HepG2 (cell line): ENCODE results near the gene ANAPC1. TPM values are rescaled to one million over a fixed set of nuclear protein-coding genes. Genes with fewer than 3 reads are reported as not detected.

Source experiments
- ARNT2 ChIP-seq: sonication (generic); formaldehyde crosslinking; IDR thresholded peaks from 2 replicates; pipeline ENCODE4 v1.8.0; 2022; ENCODE audit warnings: mild to moderate bottlenecking, low read depth, missing genetic modification reagents, moderate library complexity
- HHEX ChIP-seq: IDR thresholded peaks from 2 replicates; pipeline ENCODE4 v1.6.1; 2016; ENCODE audit warnings: control low read depth
- MED13 ChIP-seq: sonication (generic); formaldehyde crosslinking; IDR thresholded peaks from 2 replicates; pipeline ENCODE4 v1.5.0; 2020; ENCODE audit warnings: missing genetic modification reagents
- NFE2L2 ChIP-seq: fragments of 150-350 bp; IDR thresholded peaks from 2 replicates; pipeline ENCODE4 v1.6.1; 2014; ENCODE audit warnings: low read length
- NR2F2 ChIP-seq: IDR thresholded peaks from 2 replicates; pipeline ENCODE4 v1.6.1; 2012; ENCODE audit warnings: low read depth, inconsistent platforms, borderline replicate concordance
- SOX6 ChIP-seq, 2 experiments: fragments of 450-650 bp in 1 of 2; sonication (generic) in 1 of 2; formaldehyde crosslinking in 1 of 2; IDR thresholded peaks; 2 replicates each; pipeline versions ENCODE4 v1.4.0 to v1.6.1; 2017 to 2020; ENCODE audit warnings: antibody characterized with exemption in 1 of 2, mild to moderate bottlenecking in 1 of 2, missing genetic modification reagents in 1 of 2
- U2AF2 ChIP-seq: fragments of 200-400 bp; formaldehyde crosslinking; IDR thresholded peaks from 2 replicates; pipeline ENCODE4 v1.6.1; 2017; ENCODE audit warnings: low read depth, mild to moderate bottlenecking, low read length
- ZFX ChIP-seq: sonication (generic); formaldehyde crosslinking; IDR thresholded peaks from 2 replicates; pipeline ENCODE4 v1.4.0; 2020; ENCODE audit warnings: mild to moderate bottlenecking, low read depth, missing genetic modification reagents, moderate library complexity
- ZNF225 ChIP-seq: sonication (generic); formaldehyde crosslinking; IDR thresholded peaks from 2 replicates; pipeline ENCODE4 v1.4.0; 2020; ENCODE audit warnings: mild to moderate bottlenecking, missing genetic modification reagents
- ZNF33B ChIP-seq: sonication (generic); formaldehyde crosslinking; IDR thresholded peaks from 2 replicates; pipeline ENCODE4 v1.5.1; 2020; ENCODE audit warnings: mild to moderate bottlenecking, missing genetic modification reagents
- ZNF501 ChIP-seq: sonication (generic); formaldehyde crosslinking; IDR thresholded peaks from 2 replicates; pipeline ENCODE4 v1.5.1; 2020; ENCODE audit warnings: mild to moderate bottlenecking, moderate library complexity, missing genetic modification reagents
- ZNF841 ChIP-seq: sonication (generic); formaldehyde crosslinking; IDR thresholded peaks from 2 replicates; pipeline ENCODE4 v1.8.1; 2023; ENCODE audit warnings: missing genetic modification reagents, borderline replicate concordance
- ZSCAN31 ChIP-seq: sonication (generic); formaldehyde crosslinking; IDR thresholded peaks from 2 replicates; pipeline ENCODE4 v1.5.0; 2020; ENCODE audit warnings: low read depth, mild to moderate bottlenecking, missing genetic modification reagents
- polyA plus RNA-seq, 8 experiments: library from polyadenylated mRNA; depleted of rRNA in 3 of 8; stranded (reverse) in 7 of 8; unstranded in 1 of 8; fragments of >200 nt; fragmentation: Illumina TruSeq in 4 of 8; extraction: Trizol in 4 of 8; gene quantifications; 2 replicates each; pipeline versions ENCODE4 v1.2.1 to v1.2.3, GENCODE V29; 2011 to 2016; ENCODE audit warnings: low read depth in 4 of 8, missing spikeins in 1 of 8, mixed read lengths in 1 of 8; ENCODE audit not compliant: insufficient read depth in 1 of 8
- total RNA-seq, 5 experiments: library from RNA; depleted of rRNA; stranded (reverse); fragments of >200 nt; fragmentation: Illumina TruSeq; extraction: Trizol; gene quantifications; 2 replicates each; pipeline ENCODE4 v1.2.3, GENCODE V29; 2016; ENCODE audit warnings: low read depth in 1 of 5
- TF ChIP-seq, protein P1 (sequence below): sonication (generic); formaldehyde crosslinking; IDR thresholded peaks from 2 replicates; pipeline ENCODE4 v1.5.0; 2020; ENCODE audit warnings: mild to moderate bottlenecking, missing genetic modification reagents, borderline replicate concordance
- TF ChIP-seq, protein P2 (sequence below): sonication (generic); formaldehyde crosslinking; IDR thresholded peaks from 2 replicates; pipeline ENCODE4 v1.4.0; 2020; ENCODE audit warnings: missing genetic modification reagents
- TF ChIP-seq, protein P3 (sequence below): sonication (generic); formaldehyde crosslinking; IDR thresholded peaks from 2 replicates; pipeline ENCODE4 v1.4.0; 2020; ENCODE audit warnings: mild to moderate bottlenecking, missing genetic modification reagents
- TF ChIP-seq, protein P4 (sequence below): sonication (generic); formaldehyde crosslinking; IDR thresholded peaks from 2 replicates; pipeline ENCODE4 v1.4.0; 2020; ENCODE audit warnings: missing genetic modification reagents

ANAPC1 gene
- total and polyA plus RNA-seq, 2 of the 13 experiments (the other 11 are each of a cell fraction or from before 2014, with no cell fraction given): 50.0 to 89.7 TPM

DNA sequence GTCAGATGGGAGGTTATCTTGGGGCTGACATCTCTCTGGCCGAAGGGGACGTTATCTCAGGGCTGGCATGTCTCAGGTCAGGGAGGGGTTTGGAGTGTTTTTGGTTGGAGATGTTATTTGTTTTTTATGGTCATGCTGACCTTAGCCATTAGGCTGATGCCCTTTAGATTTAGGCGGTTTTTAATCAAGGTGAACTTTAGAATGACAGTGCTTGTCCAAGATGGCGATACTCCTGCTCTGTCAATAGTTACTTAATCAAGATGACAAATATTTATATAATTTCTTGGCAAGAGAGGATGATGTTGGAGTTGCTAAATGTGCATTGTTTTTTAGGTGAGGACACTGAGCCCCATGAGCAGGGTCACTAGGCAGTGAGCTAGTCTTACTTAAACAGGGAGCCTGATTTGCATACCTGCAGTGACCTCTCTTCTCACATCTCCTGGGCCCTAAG is 48.9 kb upstream of the ANAPC1 start (continued):
- TF ChIP-seq, protein P1, sequence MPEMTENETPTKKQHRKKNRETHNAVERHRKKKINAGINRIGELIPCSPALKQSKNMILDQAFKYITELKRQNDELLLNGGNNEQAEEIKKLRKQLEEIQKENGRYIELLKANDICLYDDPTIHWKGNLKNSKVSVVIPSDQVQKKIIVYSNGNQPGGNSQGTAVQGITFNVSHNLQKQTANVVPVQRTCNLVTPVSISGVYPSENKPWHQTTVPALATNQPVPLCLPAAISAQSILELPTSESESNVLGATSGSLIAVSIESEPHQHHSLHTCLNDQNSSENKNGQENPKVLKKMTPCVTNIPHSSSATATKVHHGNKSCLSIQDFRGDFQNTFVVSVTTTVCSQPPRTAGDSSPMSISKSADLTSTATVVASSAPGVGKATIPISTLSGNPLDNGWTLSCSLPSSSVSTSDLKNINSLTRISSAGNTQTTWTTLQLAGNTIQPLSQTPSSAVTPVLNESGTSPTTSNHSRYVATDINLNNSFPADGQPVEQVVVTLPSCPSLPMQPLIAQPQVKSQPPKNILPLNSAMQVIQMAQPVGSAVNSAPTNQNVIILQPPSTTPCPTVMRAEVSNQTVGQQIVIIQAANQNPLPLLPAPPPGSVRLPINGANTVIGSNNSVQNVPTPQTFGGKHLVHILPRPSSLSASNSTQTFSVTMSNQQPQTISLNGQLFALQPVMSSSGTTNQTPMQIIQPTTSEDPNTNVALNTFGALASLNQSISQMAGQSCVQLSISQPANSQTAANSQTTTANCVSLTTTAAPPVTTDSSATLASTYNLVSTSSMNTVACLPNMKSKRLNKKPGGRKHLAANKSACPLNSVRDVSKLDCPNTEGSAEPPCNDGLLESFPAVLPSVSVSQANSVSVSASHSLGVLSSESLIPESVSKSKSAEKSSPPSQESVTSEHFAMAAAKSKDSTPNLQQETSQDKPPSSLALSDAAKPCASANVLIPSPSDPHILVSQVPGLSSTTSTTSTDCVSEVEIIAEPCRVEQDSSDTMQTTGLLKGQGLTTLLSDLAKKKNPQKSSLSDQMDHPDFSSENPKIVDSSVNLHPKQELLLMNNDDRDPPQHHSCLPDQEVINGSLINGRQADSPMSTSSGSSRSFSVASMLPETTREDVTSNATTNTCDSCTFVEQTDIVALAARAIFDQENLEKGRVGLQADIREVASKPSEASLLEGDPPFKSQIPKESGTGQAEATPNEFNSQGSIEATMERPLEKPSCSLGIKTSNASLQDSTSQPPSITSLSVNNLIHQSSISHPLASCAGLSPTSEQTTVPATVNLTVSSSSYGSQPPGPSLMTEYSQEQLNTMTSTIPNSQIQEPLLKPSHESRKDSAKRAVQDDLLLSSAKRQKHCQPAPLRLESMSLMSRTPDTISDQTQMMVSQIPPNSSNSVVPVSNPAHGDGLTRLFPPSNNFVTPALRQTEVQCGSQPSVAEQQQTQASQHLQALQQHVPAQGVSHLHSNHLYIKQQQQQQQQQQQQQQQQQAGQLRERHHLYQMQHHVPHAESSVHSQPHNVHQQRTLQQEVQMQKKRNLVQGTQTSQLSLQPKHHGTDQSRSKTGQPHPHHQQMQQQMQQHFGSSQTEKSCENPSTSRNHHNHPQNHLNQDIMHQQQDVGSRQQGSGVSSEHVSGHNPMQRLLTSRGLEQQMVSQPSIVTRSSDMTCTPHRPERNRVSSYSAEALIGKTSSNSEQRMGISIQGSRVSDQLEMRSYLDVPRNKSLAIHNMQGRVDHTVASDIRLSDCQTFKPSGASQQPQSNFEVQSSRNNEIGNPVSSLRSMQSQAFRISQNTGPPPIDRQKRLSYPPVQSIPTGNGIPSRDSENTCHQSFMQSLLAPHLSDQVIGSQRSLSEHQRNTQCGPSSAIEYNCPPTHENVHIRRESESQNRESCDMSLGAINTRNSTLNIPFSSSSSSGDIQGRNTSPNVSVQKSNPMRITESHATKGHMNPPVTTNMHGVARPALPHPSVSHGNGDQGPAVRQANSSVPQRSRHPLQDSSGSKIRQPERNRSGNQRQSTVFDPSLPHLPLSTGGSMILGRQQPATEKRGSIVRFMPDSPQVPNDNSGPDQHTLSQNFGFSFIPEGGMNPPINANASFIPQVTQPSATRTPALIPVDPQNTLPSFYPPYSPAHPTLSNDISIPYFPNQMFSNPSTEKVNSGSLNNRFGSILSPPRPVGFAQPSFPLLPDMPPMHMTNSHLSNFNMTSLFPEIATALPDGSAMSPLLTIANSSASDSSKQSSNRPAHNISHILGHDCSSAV (CRISPR knock-in tag): no peak
- TF ChIP-seq ARNT2 (no peak), ZNF225 (CRISPR knock-in tag) (no peak), ZSCAN31 (no peak), ZNF841 (CRISPR knock-in tag) (no peak), MED13 (CRISPR knock-in tag) (no peak), HHEX (CRISPR knock-in tag) (no peak), ZNF33B (CRISPR knock-in tag) (no peak), U2AF2 (no peak), SOX6 (IDR thresholded peaks at IDR 0.05) (no peak), SOX6 (CRISPR knock-in tag; IDR thresholded peaks at IDR 0.05) (peak; percentile 67), ZNF501 (CRISPR knock-in tag) (no peak), NFE2L2 (no peak), ZFX (CRISPR knock-in tag) (no peak), NR2F2 (peak; percentile 68; the same call in 1 of the 2 replicates)
- TF ChIP-seq, protein P2, sequence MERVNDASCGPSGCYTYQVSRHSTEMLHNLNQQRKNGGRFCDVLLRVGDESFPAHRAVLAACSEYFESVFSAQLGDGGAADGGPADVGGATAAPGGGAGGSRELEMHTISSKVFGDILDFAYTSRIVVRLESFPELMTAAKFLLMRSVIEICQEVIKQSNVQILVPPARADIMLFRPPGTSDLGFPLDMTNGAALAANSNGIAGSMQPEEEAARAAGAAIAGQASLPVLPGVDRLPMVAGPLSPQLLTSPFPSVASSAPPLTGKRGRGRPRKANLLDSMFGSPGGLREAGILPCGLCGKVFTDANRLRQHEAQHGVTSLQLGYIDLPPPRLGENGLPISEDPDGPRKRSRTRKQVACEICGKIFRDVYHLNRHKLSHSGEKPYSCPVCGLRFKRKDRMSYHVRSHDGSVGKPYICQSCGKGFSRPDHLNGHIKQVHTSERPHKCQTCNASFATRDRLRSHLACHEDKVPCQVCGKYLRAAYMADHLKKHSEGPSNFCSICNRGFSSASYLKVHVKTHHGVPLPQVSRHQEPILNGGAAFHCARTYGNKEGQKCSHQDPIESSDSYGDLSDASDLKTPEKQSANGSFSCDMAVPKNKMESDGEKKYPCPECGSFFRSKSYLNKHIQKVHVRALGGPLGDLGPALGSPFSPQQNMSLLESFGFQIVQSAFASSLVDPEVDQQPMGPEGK (CRISPR knock-in tag): no peak
- TF ChIP-seq, protein P3, sequence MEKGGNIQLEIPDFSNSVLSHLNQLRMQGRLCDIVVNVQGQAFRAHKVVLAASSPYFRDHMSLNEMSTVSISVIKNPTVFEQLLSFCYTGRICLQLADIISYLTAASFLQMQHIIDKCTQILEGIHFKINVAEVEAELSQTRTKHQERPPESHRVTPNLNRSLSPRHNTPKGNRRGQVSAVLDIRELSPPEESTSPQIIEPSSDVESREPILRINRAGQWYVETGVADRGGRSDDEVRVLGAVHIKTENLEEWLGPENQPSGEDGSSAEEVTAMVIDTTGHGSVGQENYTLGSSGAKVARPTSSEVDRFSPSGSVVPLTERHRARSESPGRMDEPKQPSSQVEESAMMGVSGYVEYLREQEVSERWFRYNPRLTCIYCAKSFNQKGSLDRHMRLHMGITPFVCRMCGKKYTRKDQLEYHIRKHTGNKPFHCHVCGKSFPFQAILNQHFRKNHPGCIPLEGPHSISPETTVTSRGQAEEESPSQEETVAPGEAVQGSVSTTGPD (CRISPR knock-in tag): no peak
- TF ChIP-seq, protein P4, sequence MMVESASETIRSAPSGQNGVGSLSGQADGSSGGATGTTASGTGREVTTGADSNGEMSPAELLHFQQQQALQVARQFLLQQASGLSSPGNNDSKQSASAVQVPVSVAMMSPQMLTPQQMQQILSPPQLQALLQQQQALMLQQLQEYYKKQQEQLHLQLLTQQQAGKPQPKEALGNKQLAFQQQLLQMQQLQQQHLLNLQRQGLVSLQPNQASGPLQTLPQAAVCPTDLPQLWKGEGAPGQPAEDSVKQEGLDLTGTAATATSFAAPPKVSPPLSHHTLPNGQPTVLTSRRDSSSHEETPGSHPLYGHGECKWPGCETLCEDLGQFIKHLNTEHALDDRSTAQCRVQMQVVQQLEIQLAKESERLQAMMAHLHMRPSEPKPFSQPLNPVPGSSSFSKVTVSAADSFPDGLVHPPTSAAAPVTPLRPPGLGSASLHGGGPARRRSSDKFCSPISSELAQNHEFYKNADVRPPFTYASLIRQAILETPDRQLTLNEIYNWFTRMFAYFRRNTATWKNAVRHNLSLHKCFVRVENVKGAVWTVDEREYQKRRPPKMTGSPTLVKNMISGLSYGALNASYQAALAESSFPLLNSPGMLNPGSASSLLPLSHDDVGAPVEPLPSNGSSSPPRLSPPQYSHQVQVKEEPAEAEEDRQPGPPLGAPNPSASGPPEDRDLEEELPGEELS (CRISPR knock-in tag): peak; percentile 57
